GM06990 (cell line): Measurements from ENCODE around the gene LILRB3.

ENCODE experiments used
- DNase-seq: peaks from one replicate; pipeline ENCODE4 v3.0.0-alpha.2; 2011; ENCODE audit not compliant: insufficient read length; ENCODE audit errors: extremely low read depth
- H3K27me3 ChIP-seq: replicated peaks from 2 replicates; pipeline ENCODE4 v1.6.0; 2011; ENCODE audit warnings: low read length; ENCODE audit not compliant: control insufficient read depth, insufficient read depth
- H3K36me3 ChIP-seq: 2 replicates; pipeline ENCODE4 v1.5.1; 2011; ENCODE audit warnings: low read length; ENCODE audit not compliant: control insufficient read depth, insufficient read depth
- H3K4me3 ChIP-seq: replicated peaks from 2 replicates; pipeline ENCODE4 v1.5.1; 2011; ENCODE audit warnings: low read depth, mild to moderate bottlenecking, control low read depth, low read length
- TF ChIP-seq, protein P1 (sequence below): IDR thresholded peaks from 2 replicates; pipeline ENCODE4 v1.5.1; 2011; ENCODE audit warnings: low read length, control low read depth, mild to moderate bottlenecking, inconsistent platforms; ENCODE audit not compliant: insufficient read depth, poor library complexity, severe bottlenecking

LILRB3 gene

DNA sequence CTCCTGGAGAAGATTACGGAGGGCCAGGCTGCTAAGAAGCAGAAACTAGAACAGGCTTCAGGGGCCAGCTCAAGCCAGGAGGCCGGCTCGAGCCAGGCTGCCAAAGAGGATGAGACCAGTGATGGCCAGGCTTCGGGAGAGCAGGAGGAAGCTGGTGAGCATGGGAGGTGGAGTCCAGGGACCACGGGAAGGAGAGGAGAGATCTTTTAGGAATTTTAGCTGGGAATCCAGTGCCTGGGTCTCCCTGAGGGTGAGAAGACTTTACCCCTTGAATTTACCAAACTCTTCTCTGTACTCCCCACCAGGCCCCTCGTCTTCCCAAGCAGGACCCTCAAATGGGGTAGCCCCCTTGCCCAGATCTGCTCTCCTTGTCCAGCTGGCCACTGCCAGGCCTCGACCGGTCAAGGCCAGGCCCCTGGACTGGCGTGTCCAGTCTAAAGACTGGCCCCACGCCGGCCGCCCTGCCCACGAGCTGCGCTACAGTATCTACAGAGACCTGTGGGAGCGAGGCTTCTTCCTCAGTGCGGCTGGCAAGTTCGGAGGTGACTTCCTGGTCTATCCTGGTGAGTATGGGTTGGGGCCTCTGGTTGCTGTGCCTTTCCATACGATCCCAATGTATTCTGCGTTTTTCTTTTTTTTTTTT lies 30.9 kb downstream of the LILRB3 start:
- TF ChIP-seq, protein P1, sequence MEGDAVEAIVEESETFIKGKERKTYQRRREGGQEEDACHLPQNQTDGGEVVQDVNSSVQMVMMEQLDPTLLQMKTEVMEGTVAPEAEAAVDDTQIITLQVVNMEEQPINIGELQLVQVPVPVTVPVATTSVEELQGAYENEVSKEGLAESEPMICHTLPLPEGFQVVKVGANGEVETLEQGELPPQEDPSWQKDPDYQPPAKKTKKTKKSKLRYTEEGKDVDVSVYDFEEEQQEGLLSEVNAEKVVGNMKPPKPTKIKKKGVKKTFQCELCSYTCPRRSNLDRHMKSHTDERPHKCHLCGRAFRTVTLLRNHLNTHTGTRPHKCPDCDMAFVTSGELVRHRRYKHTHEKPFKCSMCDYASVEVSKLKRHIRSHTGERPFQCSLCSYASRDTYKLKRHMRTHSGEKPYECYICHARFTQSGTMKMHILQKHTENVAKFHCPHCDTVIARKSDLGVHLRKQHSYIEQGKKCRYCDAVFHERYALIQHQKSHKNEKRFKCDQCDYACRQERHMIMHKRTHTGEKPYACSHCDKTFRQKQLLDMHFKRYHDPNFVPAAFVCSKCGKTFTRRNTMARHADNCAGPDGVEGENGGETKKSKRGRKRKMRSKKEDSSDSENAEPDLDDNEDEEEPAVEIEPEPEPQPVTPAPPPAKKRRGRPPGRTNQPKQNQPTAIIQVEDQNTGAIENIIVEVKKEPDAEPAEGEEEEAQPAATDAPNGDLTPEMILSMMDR: no peak
- Histone ChIP-seq H3K4me3 (peak overlapping the region; percentile 82), H3K27me3 (no peaks in the 10 kb centered on the region), H3K36me3 (peaks cover 3% of the 10 kb centered on the region)
- no peak for DNase-seq

DNA sequence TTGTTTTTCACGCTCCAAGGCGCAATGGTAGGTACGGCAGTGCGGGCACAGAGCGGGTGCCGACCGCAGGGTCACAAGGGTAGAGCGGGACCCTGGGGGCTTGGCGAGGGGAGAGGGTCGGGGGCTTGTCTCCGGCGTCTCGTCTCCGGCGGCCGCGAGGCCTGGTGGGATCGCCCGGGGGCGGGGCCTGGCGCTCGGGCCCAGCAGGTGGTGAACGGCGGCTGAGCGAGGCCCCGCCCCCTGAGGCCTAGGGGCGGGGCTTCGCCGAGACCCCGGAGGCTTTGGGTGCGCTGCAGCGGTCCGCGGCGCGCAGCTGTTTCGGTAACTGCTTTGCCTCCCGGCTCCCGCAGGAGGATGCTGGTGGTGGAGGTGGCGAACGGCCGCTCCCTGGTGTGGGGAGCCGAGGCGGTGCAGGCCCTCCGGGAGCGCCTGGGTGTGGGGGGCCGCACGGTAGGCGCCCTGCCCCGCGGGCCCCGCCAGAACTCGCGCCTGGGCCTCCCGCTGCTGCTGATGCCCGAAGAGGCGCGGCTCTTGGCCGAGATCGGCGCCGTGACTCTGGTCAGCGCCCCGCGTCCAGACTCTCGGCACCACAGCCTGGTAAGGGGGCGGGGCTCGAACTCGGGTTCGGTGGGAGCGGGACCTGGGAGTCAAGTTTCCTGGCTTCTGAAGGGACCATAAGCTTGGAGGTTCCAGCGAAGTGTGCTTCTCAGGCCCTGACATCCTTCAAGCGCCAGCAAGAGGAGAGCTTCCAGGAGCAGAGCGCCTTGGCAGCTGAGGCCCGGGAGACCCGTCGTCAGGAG lies 31.6 kb downstream of the LILRB3 start, which contains the start of gene TSEN34:
TSS of gene TSEN34 (plus strand) at position 298 of the 800 bp plus-strand sequence. CDS start at position 355, 57 bp downstream.
- DNase-seq: peak; percentile 96
- Histone ChIP-seq H3K4me3 (peak within 1 kb of the TSS; percentile 82), H3K36me3 (peaks cover 3% of the 10 kb centered on the region), H3K27me3 (no peaks in the 10 kb centered on the region)
- TF ChIP-seq, protein P1: no peak

DNA sequence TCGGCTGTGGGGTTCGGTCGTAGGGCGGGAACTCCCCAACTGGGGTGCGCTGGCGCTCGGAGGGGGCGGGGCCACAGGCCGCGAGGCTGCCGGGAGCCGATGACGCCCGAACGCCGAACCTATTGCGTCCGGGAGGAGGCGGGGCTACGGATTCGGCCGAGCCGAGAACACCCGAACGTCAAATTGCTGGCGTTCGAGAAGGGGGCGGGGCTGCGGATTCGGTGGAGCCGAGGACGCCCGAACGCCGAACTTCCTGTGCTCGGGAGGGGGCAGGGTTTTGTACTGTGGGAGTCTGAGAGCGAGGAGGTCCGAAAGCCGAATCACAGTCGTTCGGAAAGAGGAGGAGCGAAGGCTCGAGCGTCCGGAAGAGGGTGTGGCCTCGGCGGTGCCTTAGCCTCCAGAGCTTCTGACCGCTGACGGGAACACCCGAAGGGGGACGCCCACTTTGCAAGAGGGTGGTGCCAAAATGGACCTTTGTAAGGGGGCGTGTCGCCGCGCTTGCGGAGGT lies 32.2 kb downstream of the LILRB3 start:
- TF ChIP-seq, protein P1: no peak
- peak; percentile 99 for DNase-seq
- Histone ChIP-seq H3K36me3 (peaks cover 3% of the 10 kb centered on the region), H3K4me3 (peak overlapping the region; percentile 82), H3K27me3 (no peaks in the 10 kb centered on the region)

DNA sequence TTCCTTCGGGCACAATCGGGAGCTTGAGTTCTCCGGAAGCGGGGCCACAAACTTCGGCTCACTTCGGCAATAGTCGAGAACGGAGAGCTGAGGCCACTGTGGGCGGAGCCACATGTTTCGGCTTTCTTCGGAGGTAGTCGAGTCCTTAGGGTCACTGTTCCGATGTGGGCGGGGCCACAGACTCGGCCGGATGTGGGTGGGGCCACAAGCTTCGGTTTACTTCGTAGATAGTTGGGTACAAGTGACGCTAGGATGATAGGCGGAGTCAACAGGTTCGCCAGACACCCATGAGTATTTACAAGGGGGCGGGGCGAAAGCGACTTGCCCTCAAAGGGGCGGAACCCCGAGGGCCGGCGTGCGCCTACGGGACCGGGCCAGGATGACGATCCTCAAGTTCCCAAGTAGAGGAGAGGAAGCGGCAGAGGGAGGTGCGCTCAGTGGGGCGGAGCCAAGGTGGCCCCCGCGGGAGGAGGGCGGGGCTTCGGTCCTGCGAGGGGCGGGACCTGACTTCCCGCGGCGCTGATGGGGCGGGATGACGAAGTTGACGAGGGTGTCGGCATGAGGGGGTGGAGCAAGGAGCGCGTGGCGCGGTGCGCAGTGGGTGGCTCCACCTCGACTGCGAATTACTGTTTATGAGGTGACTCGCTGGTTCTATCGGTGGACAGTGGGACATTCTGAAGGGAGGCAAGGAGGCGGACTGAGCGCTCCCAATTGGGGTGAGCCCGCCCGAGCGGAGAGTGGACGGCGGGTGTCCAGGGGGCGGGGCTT lies 32.9 kb downstream of the LILRB3 start:
- TF ChIP-seq, protein P1: no peak
- H3K36me3 ChIP-seq: peaks cover 3% of the 10 kb centered on the region
- peak overlapping the region; percentile 82 for H3K4me3 ChIP-seq
- DNase-seq: peak; percentile 98
- no peaks in the 10 kb centered on the region for H3K27me3 ChIP-seq

DNA sequence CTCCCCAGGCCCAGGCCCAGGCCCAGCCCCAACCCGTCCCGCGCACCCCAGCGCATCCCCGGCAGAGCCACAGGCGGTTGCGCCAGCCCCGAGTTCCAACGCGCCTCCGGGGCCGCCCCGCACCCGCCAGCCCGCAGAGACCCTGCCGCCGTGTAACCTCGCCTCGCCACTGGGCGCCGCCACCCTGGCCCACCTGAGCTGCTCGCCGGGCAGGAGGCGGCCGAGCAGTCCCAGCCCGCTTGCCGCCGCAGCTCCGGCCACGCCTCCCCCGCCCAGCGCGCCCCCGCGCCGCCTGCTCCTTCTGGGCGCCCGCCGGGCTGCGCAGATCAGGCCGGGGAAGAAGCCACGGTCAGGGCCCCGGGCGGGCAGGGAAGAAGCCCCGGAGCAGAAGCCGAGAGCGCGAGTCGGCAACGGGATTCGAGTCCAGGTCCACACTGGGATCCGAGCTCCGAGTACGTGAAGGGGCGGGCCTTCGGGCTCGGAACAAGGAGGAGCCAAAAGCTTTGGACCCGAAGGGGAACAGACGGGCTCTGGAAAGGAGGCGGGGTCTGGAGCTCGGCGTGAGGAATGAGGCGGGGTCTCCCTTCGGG lies 33.6 kb downstream of the LILRB3 start, which contains the start of gene MBOAT7:
TSS of gene MBOAT7 (minus strand) at position 436 of the 590 bp plus-strand sequence. CDS start 1,072 bp downstream, outside the sequence.
- TF ChIP-seq, protein P1: no peak
- Histone ChIP-seq H3K27me3 (no peaks in the 10 kb centered on the region), H3K4me3 (peak within 1 kb of the TSS; percentile 82), H3K36me3 (peaks cover 3% of the 10 kb centered on the region)
- DNase-seq: no peak
